Right atrium auricular region (tissue), 2 donors: ENCODE data around the gene CDH18. TPM values are rescaled to one million over a fixed set of nuclear protein-coding genes. Genes with fewer than 3 reads are reported as not detected.

Source experiments
- DNase-seq: peaks from one replicate; pipeline ENCODE4 v3.0.0-alpha.2; 2019; ENCODE audit warnings: low spot score
- H3K27ac ChIP-seq, 2 donors: fragments of 200-600 bp; sonication (generic); 1 replicate in 1 of 2; 2 replicates in 1 of 2; pipeline ENCODE4 v1.5.1; 2016 to 2019
- H3K27me3 ChIP-seq, 2 donors: fragments of 200-600 bp; sonication (generic); one replicate each; pipeline versions ENCODE4 v1.5.1 to v1.6.0; 2017 to 2019
- H3K36me3 ChIP-seq: fragments of 200-600 bp; sonication (generic); one replicate; pipeline ENCODE4 v1.5.1; 2016
- H3K4me1 ChIP-seq, 2 donors: fragments of 200-600 bp; sonication (generic); one replicate each; pipeline versions ENCODE4 v1.5.1 to v1.6.0; 2017 to 2019
- H3K4me3 ChIP-seq, 2 donors: fragments of 200-600 bp; sonication (generic); 1 replicate in 1 of 2; 2 replicates in 1 of 2; pipeline ENCODE4 v1.5.1; 2017 to 2019; ENCODE audit warnings: mild to moderate bottlenecking in 1 of 2, moderate library complexity in 1 of 2
- H3K9me3 ChIP-seq, 2 donors: fragments of 200-600 bp; sonication (generic); one replicate each; pipeline ENCODE4 v1.5.1; 2019
- CTCF ChIP-seq, 2 donors: fragments of 200-600 bp; sonication (generic); IDR thresholded peaks; one replicate each; pipeline ENCODE4 v1.5.1; 2019; ENCODE audit warnings: antibody characterized with exemption in 2 of 2
- total RNA-seq, 2 donors: library from RNA; depleted of rRNA; stranded (reverse); fragments of >200 nt; gene quantifications; one replicate each; pipeline ENCODE4 v1.1.0, GENCODE V29; 2016

CDH18 gene
- not detected for total RNA-seq

- H3K27me3 ChIP-seq: no peaks in the 10 kb centered on the region
- H3K4me3 ChIP-seq: no peak within 1 kb of the TSS
- DNase-seq: no peak
- TF ChIP-seq CTCF (IDR thresholded peaks at IDR 0.05): no peak
- no peak within 1 kb of the TSS for H3K27ac ChIP-seq
- no peaks in the 10 kb centered on the region for H3K36me3 ChIP-seq
- no peaks in the 10 kb centered on the region for H3K9me3 ChIP-seq
- no peaks in the 10 kb centered on the region for H3K4me1 ChIP-seq
Measured at GRCh38 chr5:19987612-19988361, at the start of gene CDH18. Gene CDH18 (minus strand): TSS chr5:19988200. CDS start chr5:19838986, 149,214 bp downstream.

- Histone ChIP-seq H3K36me3 (no peaks in the 10 kb centered on the region), H3K4me1 (no peaks in the 10 kb centered on the region), H3K27me3 (no peaks in the 10 kb centered on the region), H3K4me3 (no peak overlapping the region), H3K9me3 (no peaks in the 10 kb centered on the region), H3K27ac (no peak overlapping the region)
- TF ChIP-seq CTCF (IDR thresholded peaks at IDR 0.05): no peak
- DNase-seq: no peak
Measured at GRCh38 chr5:20034717-20035116, 46.7 kb upstream of the CDH18 start.

- Histone ChIP-seq H3K9me3 (no peaks in the 10 kb centered on the region), H3K27me3 (no peaks in the 10 kb centered on the region), H3K36me3 (no peaks in the 10 kb centered on the region), H3K27ac (no peak overlapping the region), H3K4me1 (no peaks in the 10 kb centered on the region), H3K4me3 (no peak overlapping the region)
- TF ChIP-seq CTCF (IDR thresholded peaks at IDR 0.05): no peak
- no peak for DNase-seq
Measured at GRCh38 chr5:20033881-20034280, 45.9 kb upstream of the CDH18 start.

GRCh38 chr5:20032896-20033295, 44.9 kb upstream of the CDH18 start:
- no peak for TF ChIP-seq CTCF (IDR thresholded peaks at IDR 0.05)
- Histone ChIP-seq H3K36me3 (no peaks in the 10 kb centered on the region), H3K4me3 (no peak overlapping the region), H3K4me1 (no peaks in the 10 kb centered on the region), H3K9me3 (no peaks in the 10 kb centered on the region), H3K27ac (no peak overlapping the region), H3K27me3 (no peaks in the 10 kb centered on the region)
- no peak for DNase-seq

- Histone ChIP-seq H3K27me3 (no peaks in the 10 kb centered on the region), H3K4me1 (no peaks in the 10 kb centered on the region), H3K27ac (no peak overlapping the region), H3K4me3 (no peak overlapping the region), H3K36me3 (no peaks in the 10 kb centered on the region), H3K9me3 (no peaks in the 10 kb centered on the region)
- no peak for TF ChIP-seq CTCF (IDR thresholded peaks at IDR 0.05)
- DNase-seq: no peak
Measured at GRCh38 chr5:20030125-20030524, 42.1 kb upstream of the CDH18 start.

- DNase-seq: no peak
- H3K36me3 ChIP-seq: no peaks in the 10 kb centered on the region
- H3K4me1 ChIP-seq: no peaks in the 10 kb centered on the region
- no peaks in the 10 kb centered on the region for H3K27me3 ChIP-seq
- no peak for TF ChIP-seq CTCF (IDR thresholded peaks at IDR 0.05)
- H3K27ac ChIP-seq: no peak overlapping the region
- H3K9me3 ChIP-seq: no peaks in the 10 kb centered on the region
- H3K4me3 ChIP-seq: no peak overlapping the region
Measured at GRCh38 chr5:20029266-20029665, 41.3 kb upstream of the CDH18 start.
